ENCODE results near the gene YBX3. TPM values are rescaled to one million over a fixed set of nuclear protein-coding genes. Genes with fewer than 3 reads are reported as not detected.

The YBX3 gene
- total and polyA plus RNA-seq, 2 donors from 2014 or later, result 86.9 to 347 TPM

GRCh38 chr12:10719482-10719881, 3.6 kb downstream of the YBX3 start:
- no peak for FAIRE-seq
- no peak overlapping the region for H3K9ac ChIP-seq (ENCODE audit: low read length in 3 of 3)
- no peaks in the 10 kb centered on the region for H3K9me3 ChIP-seq (ENCODE audit: control insufficient read depth in 2 of 3, insufficient read depth in 1 of 3, low read length in 3 of 3)
- no peak for TF ChIP-seq CTCF (IDR thresholded peaks at IDR 0.05; ENCODE audit: borderline replicate concordance, extremely low read depth, insufficient read depth)
- peak in 1 of 5 donors; percentile 14 for DNase-seq
- no peak overlapping the region for H3K27ac ChIP-seq (ENCODE audit: low read depth in 2 of 2, low read length in 2 of 2)
- H3K36me3 ChIP-seq (ENCODE audit: control insufficient read depth in 2 of 3, insufficient read depth in 3 of 3, low read length in 3 of 3), result peaks cover 0 to 7% (median 5%) of the 10 kb centered on the region in 3 donors
- H3K4me3 ChIP-seq (ENCODE audit: low read length in 3 of 3), result peak overlapping the region in 2 of 3 donors; percentile 8 to 17
- no peaks in the 10 kb centered on the region for H3K27me3 ChIP-seq (ENCODE audit: control insufficient read depth, insufficient read depth, low read length)
- intact Hi-C loops (cut with DNase I), result no loop called here
- H3K4me1 ChIP-seq (ENCODE audit: control insufficient read depth in 2 of 3, insufficient read depth in 2 of 3, low read depth in 1 of 3, low read length in 3 of 3), result peaks cover 7 to 40% (median 13%) of the 10 kb centered on the region in 3 donors

DNA sequence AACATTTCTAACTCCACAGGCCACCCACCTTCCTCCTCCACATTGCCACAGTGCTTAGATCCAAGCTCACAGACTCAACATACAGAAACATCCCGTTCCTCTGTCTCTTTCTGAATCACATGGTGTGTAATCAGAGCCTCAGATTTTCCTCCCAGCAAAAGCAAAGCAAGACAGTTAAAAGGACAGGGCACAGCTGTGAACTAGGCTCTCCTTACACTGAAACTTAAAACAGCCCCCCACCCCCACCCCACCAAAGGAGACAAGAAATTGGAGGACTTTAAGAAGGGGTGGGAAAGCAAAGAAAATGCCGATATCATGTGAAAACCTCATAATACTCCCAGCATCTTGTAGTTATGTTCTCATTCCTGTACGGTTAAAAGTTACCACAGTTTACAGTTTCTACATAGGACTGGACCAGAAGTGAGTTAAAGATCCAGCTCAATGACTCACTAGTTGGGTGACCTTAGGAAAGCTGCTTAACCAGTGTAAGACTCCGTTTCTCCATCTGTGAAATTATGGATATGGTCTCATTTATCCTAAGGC, 4.8 kb downstream of the YBX3 start:
- no peak for TF ChIP-seq CTCF (IDR thresholded peaks at IDR 0.05; ENCODE audit: borderline replicate concordance, extremely low read depth, insufficient read depth)
- peak overlapping the region; percentile 2 to 10 for H3K27ac ChIP-seq (ENCODE audit: low read depth in 2 of 2, low read length in 2 of 2)
- peaks cover 2 to 18% (median 8%) of the 10 kb centered on the region in 3 donors for H3K36me3 ChIP-seq (ENCODE audit: control insufficient read depth in 2 of 3, insufficient read depth in 3 of 3, low read length in 3 of 3)
- H3K4me1 ChIP-seq (ENCODE audit: control insufficient read depth in 2 of 3, insufficient read depth in 2 of 3, low read depth in 1 of 3, low read length in 3 of 3), result peaks cover 7 to 35% (median 11%) of the 10 kb centered on the region in 3 donors
- DNase-seq (peak in 4 of 5 donors; percentile 65 to 94 (median 83)), FAIRE-seq (no peak)
- peak overlapping the region in 1 of 3 donors; percentile 42 for H3K9ac ChIP-seq (ENCODE audit: low read length in 3 of 3)
- H3K4me3 ChIP-seq (ENCODE audit: low read length in 3 of 3), result peak overlapping the region; percentile 14 to 33 (median 18)
- no peaks in the 10 kb centered on the region for H3K27me3 ChIP-seq (ENCODE audit: control insufficient read depth, insufficient read depth, low read length)
- intact Hi-C loops (cut with DNase I), result no loop called here
- H3K9me3 ChIP-seq (ENCODE audit: control insufficient read depth in 2 of 3, insufficient read depth in 1 of 3, low read length in 3 of 3), result no peaks in the 10 kb centered on the region

- H3K4me1 ChIP-seq (ENCODE audit: control insufficient read depth in 2 of 3, insufficient read depth in 2 of 3, low read depth in 1 of 3, low read length in 3 of 3), result peaks cover 7 to 35% (median 11%) of the 10 kb centered on the region in 3 donors
- intact Hi-C loops (cut with DNase I), result no loop called here
- no peak for TF ChIP-seq CTCF (IDR thresholded peaks at IDR 0.05; ENCODE audit: borderline replicate concordance, extremely low read depth, insufficient read depth)
- H3K27ac ChIP-seq (ENCODE audit: low read depth in 2 of 2, low read length in 2 of 2), result peak overlapping the region; percentile 3 to 40
- H3K9ac ChIP-seq (ENCODE audit: low read length in 3 of 3), result no peak overlapping the region
- no peaks in the 10 kb centered on the region for H3K9me3 ChIP-seq (ENCODE audit: control insufficient read depth in 2 of 3, insufficient read depth in 1 of 3, low read length in 3 of 3)
- FAIRE-seq (no peak), DNase-seq (peak in 3 of 5 donors; percentile 33 to 76 (median 74))
- H3K27me3 ChIP-seq (ENCODE audit: control insufficient read depth, insufficient read depth, low read length), result no peaks in the 10 kb centered on the region
- H3K4me3 ChIP-seq (ENCODE audit: low read length in 3 of 3), result no peak overlapping the region
- H3K36me3 ChIP-seq (ENCODE audit: control insufficient read depth in 2 of 3, insufficient read depth in 3 of 3, low read length in 3 of 3), result peaks cover 2 to 23% (median 13%) of the 10 kb centered on the region in 3 donors
These were observed 5.7 kb downstream of the YBX3 start for GRCh38 chr12:10717410-10717809.
